HepG2 (cell line): ENCODE results near the gene BCL6B. TPM values are rescaled to one million over a fixed set of nuclear protein-coding genes. Genes with fewer than 3 reads are reported as not detected.

Experiments
- CREB1 ChIP-seq, 2 experiments: fragments of 450-650 bp in 1 of 2; IDR thresholded peaks; 2 replicates each; pipeline ENCODE4 v1.6.1; 2016 to 2017; ENCODE audit warnings: control low read depth in 1 of 2, mild to moderate bottlenecking in 1 of 2, missing compliant biosample characterization in 1 of 2, missing genetic modification characterization in 1 of 2
- MIXL1 ChIP-seq: IDR thresholded peaks from 2 replicates; pipeline ENCODE4 v1.6.1; 2016
- POLR2G ChIP-seq: fragments of 200-400 bp; formaldehyde crosslinking; IDR thresholded peaks from 2 replicates; pipeline ENCODE4 v1.6.1; 2018; ENCODE audit warnings: mild to moderate bottlenecking, low read depth, low read length, moderate library complexity
- RAD51 ChIP-seq: fragments of 450-650 bp; IDR thresholded peaks from 2 replicates; pipeline ENCODE4 v1.6.1; 2016; ENCODE audit warnings: borderline replicate concordance
- ZNF138 ChIP-seq: sonication (generic); formaldehyde crosslinking; IDR thresholded peaks from 2 replicates; pipeline ENCODE4 v1.5.0; 2020; ENCODE audit warnings: mild to moderate bottlenecking, low read depth, missing genetic modification reagents
- ZNF562 ChIP-seq: sonication (generic); formaldehyde crosslinking; IDR thresholded peaks from 2 replicates; pipeline ENCODE4 v1.8.0; 2022; ENCODE audit warnings: missing genetic modification reagents, borderline replicate concordance
- polyA plus RNA-seq, 8 experiments: library from polyadenylated mRNA; depleted of rRNA in 3 of 8; stranded (reverse) in 7 of 8; unstranded in 1 of 8; fragments of >200 nt; fragmentation: Illumina TruSeq in 4 of 8; extraction: Trizol in 4 of 8; gene quantifications; 2 replicates each; pipeline versions ENCODE4 v1.2.1 to v1.2.3, GENCODE V29; 2011 to 2016; ENCODE audit warnings: low read depth in 4 of 8, missing spikeins in 1 of 8, mixed read lengths in 1 of 8; ENCODE audit not compliant: insufficient read depth in 1 of 8
- total RNA-seq, 5 experiments: library from RNA; depleted of rRNA; stranded (reverse); fragments of >200 nt; fragmentation: Illumina TruSeq; extraction: Trizol; gene quantifications; 2 replicates each; pipeline ENCODE4 v1.2.3, GENCODE V29; 2016; ENCODE audit warnings: low read depth in 1 of 5
- TF ChIP-seq, protein P1 (sequence below), 2 experiments: IDR thresholded peaks; 2 replicates each; pipeline ENCODE4 v1.6.1; 2011 to 2012; ENCODE audit warnings: low read length in 2 of 2, borderline replicate concordance in 1 of 2, low read depth in 1 of 2, mild to moderate bottlenecking in 1 of 2, moderate library complexity in 1 of 2
- TF ChIP-seq, protein P2 (sequence below): sonication (generic); formaldehyde crosslinking; IDR thresholded peaks from 2 replicates; pipeline ENCODE4 v1.4.0; 2020; ENCODE audit warnings: missing genetic modification reagents
- TF ChIP-seq, protein P3 (sequence below): sonication (generic); formaldehyde crosslinking; IDR thresholded peaks from 2 replicates; pipeline ENCODE4 v1.4.0; 2020; ENCODE audit warnings: missing genetic modification reagents, borderline replicate concordance
- TF ChIP-seq, protein P4 (sequence below): sonication (generic); formaldehyde crosslinking; IDR thresholded peaks from 2 replicates; pipeline ENCODE4 v1.9.0; 2022; ENCODE audit warnings: missing genetic modification reagents, mild to moderate bottlenecking, borderline replicate concordance

Gene BCL6B
- total and polyA plus RNA-seq, 2 of the 13 experiments (the other 11 are each of a cell fraction or from before 2014, with no cell fraction given) = not detected

DNA sequence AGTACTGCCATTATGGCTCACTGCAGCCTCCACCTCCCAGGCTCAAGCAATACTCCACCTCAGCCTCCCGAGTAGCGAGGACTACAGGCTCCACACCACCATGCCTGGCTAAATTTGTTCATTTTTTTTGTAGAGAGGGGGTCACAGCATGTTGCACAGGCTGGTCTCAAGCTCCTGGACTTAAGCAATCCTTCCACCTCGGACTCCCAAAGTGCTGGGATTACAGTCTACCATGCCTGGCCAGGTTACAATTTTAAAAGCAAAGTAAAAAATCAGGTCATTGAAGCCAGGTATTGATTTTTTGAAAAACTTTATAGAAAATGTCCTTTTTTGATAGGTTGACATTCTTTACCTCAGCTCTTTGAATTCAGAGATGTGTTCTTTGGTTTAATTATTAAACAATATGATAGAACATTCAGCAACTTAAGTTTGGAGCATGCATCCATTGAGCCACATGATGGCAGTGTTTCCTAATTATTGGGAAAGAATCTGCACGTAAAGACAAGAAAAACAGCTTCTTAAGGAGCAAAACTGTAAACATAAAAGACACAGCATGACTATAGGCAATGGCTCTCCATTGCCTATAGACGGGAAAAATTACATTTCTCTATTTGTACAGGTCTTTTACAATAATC is 22.8 kb downstream of the BCL6B start (continued):
- no peak for TF ChIP-seq POLR2G
- TF ChIP-seq ZNF562 (CRISPR knock-in tag) = no peak
- TF ChIP-seq, protein P1, sequence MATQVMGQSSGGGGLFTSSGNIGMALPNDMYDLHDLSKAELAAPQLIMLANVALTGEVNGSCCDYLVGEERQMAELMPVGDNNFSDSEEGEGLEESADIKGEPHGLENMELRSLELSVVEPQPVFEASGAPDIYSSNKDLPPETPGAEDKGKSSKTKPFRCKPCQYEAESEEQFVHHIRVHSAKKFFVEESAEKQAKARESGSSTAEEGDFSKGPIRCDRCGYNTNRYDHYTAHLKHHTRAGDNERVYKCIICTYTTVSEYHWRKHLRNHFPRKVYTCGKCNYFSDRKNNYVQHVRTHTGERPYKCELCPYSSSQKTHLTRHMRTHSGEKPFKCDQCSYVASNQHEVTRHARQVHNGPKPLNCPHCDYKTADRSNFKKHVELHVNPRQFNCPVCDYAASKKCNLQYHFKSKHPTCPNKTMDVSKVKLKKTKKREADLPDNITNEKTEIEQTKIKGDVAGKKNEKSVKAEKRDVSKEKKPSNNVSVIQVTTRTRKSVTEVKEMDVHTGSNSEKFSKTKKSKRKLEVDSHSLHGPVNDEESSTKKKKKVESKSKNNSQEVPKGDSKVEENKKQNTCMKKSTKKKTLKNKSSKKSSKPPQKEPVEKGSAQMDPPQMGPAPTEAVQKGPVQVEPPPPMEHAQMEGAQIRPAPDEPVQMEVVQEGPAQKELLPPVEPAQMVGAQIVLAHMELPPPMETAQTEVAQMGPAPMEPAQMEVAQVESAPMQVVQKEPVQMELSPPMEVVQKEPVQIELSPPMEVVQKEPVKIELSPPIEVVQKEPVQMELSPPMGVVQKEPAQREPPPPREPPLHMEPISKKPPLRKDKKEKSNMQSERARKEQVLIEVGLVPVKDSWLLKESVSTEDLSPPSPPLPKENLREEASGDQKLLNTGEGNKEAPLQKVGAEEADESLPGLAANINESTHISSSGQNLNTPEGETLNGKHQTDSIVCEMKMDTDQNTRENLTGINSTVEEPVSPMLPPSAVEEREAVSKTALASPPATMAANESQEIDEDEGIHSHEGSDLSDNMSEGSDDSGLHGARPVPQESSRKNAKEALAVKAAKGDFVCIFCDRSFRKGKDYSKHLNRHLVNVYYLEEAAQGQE (IDR thresholded peaks at IDR 0.05; ENCODE audit: borderline replicate concordance in 1 of 2, low read depth in 1 of 2, low read length in 2 of 2) = no peak
- TF ChIP-seq, protein P2, sequence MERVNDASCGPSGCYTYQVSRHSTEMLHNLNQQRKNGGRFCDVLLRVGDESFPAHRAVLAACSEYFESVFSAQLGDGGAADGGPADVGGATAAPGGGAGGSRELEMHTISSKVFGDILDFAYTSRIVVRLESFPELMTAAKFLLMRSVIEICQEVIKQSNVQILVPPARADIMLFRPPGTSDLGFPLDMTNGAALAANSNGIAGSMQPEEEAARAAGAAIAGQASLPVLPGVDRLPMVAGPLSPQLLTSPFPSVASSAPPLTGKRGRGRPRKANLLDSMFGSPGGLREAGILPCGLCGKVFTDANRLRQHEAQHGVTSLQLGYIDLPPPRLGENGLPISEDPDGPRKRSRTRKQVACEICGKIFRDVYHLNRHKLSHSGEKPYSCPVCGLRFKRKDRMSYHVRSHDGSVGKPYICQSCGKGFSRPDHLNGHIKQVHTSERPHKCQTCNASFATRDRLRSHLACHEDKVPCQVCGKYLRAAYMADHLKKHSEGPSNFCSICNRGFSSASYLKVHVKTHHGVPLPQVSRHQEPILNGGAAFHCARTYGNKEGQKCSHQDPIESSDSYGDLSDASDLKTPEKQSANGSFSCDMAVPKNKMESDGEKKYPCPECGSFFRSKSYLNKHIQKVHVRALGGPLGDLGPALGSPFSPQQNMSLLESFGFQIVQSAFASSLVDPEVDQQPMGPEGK = peak; percentile 6; the same call in 1 of the 2 replicates
- no peak for TF ChIP-seq ZNF138 (CRISPR knock-in tag)
- TF ChIP-seq, protein P3, sequence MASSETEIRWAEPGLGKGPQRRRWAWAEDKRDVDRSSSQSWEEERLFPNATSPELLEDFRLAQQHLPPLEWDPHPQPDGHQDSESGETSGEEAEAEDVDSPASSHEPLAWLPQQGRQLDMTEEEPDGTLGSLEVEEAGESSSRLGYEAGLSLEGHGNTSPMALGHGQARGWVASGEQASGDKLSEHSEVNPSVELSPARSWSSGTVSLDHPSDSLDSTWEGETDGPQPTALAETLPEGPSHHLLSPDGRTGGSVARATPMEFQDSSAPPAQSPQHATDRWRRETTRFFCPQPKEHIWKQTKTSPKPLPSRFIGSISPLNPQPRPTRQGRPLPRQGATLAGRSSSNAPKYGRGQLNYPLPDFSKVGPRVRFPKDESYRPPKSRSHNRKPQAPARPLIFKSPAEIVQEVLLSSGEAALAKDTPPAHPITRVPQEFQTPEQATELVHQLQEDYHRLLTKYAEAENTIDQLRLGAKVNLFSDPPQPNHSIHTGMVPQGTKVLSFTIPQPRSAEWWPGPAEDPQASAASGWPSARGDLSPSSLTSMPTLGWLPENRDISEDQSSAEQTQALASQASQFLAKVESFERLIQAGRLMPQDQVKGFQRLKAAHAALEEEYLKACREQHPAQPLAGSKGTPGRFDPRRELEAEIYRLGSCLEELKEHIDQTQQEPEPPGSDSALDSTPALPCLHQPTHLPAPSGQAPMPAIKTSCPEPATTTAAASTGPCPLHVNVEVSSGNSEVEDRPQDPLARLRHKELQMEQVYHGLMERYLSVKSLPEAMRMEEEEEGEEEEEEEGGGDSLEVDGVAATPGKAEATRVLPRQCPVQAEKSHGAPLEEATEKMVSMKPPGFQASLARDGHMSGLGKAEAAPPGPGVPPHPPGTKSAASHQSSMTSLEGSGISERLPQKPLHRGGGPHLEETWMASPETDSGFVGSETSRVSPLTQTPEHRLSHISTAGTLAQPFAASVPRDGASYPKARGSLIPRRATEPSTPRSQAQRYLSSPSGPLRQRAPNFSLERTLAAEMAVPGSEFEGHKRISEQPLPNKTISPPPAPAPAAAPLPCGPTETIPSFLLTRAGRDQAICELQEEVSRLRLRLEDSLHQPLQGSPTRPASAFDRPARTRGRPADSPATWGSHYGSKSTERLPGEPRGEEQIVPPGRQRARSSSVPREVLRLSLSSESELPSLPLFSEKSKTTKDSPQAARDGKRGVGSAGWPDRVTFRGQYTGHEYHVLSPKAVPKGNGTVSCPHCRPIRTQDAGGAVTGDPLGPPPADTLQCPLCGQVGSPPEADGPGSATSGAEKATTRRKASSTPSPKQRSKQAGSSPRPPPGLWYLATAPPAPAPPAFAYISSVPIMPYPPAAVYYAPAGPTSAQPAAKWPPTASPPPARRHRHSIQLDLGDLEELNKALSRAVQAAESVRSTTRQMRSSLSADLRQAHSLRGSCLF (CRISPR knock-in tag) = no peak
- TF ChIP-seq MIXL1 = peak; percentile 56; the same call in 1 of the 2 replicates
- TF ChIP-seq, protein P4, sequence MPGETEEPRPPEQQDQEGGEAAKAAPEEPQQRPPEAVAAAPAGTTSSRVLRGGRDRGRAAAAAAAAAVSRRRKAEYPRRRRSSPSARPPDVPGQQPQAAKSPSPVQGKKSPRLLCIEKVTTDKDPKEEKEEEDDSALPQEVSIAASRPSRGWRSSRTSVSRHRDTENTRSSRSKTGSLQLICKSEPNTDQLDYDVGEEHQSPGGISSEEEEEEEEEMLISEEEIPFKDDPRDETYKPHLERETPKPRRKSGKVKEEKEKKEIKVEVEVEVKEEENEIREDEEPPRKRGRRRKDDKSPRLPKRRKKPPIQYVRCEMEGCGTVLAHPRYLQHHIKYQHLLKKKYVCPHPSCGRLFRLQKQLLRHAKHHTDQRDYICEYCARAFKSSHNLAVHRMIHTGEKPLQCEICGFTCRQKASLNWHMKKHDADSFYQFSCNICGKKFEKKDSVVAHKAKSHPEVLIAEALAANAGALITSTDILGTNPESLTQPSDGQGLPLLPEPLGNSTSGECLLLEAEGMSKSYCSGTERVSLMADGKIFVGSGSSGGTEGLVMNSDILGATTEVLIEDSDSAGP (CRISPR knock-in tag) = no peak
- TF ChIP-seq CREB1 (IDR thresholded peaks at IDR 0.05) = no peak
- no peak for TF ChIP-seq CREB1 (CRISPR knock-in tag; IDR thresholded peaks at IDR 0.05)
- TF ChIP-seq RAD51 = no peak
